C4-2B (cell line): ENCODE data around the gene NUP43.

ENCODE experiments used
- ZFX ChIP-seq: fragments of 450-650 bp; IDR thresholded peaks from 2 replicates; pipeline ENCODE4 v1.6.1; 2017
- TF ChIP-seq, protein P1 (sequence below): fragments of 450-650 bp; conservative IDR thresholded peaks from 2 replicates; pipeline ENCODE4 v1.5.1; 2017; ENCODE audit warnings: mild to moderate bottlenecking

DNA sequence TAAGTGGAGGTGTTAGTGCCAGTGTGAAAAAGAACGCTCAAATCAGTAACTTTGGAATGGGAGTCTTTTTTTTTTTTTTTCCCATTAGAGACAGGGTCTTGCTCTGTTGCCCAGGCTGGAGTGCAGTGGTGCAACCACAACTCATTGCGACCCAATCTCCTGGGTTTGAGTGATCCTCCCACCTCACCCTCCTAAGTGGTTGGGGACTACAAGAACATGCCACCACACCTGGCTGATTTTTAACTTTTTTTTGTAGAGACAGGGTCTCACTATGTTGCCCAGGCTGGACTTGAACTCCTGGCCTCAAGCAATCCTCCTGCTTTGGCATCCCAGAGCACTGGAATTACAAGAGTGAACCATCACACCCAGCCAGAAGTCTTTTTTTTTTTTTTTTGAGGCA, 48.2 kb downstream of the NUP43 start:
- TF ChIP-seq, protein P1, sequence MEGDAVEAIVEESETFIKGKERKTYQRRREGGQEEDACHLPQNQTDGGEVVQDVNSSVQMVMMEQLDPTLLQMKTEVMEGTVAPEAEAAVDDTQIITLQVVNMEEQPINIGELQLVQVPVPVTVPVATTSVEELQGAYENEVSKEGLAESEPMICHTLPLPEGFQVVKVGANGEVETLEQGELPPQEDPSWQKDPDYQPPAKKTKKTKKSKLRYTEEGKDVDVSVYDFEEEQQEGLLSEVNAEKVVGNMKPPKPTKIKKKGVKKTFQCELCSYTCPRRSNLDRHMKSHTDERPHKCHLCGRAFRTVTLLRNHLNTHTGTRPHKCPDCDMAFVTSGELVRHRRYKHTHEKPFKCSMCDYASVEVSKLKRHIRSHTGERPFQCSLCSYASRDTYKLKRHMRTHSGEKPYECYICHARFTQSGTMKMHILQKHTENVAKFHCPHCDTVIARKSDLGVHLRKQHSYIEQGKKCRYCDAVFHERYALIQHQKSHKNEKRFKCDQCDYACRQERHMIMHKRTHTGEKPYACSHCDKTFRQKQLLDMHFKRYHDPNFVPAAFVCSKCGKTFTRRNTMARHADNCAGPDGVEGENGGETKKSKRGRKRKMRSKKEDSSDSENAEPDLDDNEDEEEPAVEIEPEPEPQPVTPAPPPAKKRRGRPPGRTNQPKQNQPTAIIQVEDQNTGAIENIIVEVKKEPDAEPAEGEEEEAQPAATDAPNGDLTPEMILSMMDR: no peak
- TF ChIP-seq ZFX: no peak
